ENCODE data around the gene NFE2L2. TPM values are rescaled to one million over a fixed set of nuclear protein-coding genes. Genes with fewer than 3 reads are reported as not detected.
A peak's percentile ranks its signal among the peaks of the same experiment; 100 is the strongest.
"Not testable (repeated sequence)": the region's sequence is repeated elsewhere in the genome, so short reads cannot be mapped to it uniquely, and the experiment has no call there.

The NFE2L2 gene
- polyA plus RNA-seq, 1 donor from 2014 or later = 41.7 TPM

DNA sequence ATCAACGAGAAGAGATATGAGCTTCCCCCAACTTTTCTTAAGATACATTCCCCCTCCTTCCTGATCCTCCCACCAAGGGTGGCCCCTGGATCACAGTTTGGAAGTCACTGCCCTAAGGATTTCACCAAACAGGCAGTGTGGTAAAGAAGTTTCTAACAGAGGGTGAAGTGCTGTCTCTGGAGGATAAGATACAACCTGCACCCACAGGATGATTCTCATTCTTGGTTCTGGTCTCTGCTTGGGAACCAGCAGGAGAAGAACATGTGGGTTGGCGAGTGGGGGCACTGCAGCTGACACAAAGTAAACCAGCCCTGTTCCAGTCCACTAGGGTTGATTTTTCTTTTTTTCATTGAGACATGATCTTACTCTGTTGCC, 9.3 kb downstream of the NFE2L2 start:
- peaks cover 60 to 76% (median 76%) of the 10 kb centered on the region in 3 donors for H3K4me1 Mint-ChIP-seq
- H3K27ac Mint-ChIP-seq = peak overlapping the region; percentile 47 to 59 (median 56)
- no peaks in the 10 kb centered on the region for H3K27me3 Mint-ChIP-seq
- no peak overlapping the region for H3K4me3 Mint-ChIP-seq
- no peaks in the 10 kb centered on the region for H3K9me3 Mint-ChIP-seq
- peaks cover 1% of the 10 kb centered on the region for H3K36me3 Mint-ChIP-seq

GRCh38 chr2:177254433-177255226, 9.9 kb downstream of the NFE2L2 start:
- H3K27ac Mint-ChIP-seq = peak overlapping the region; percentile 47 to 59 (median 56)
- H3K27me3 Mint-ChIP-seq = no peaks in the 10 kb centered on the region
- no peaks in the 10 kb centered on the region for H3K9me3 Mint-ChIP-seq
- peaks cover 1% of the 10 kb centered on the region for H3K36me3 Mint-ChIP-seq
- H3K4me1 Mint-ChIP-seq = peaks cover 56 to 77% (median 75%) of the 10 kb centered on the region in 3 donors
- H3K4me3 Mint-ChIP-seq = peak overlapping the region in 1 of 4 donors; percentile 84

DNA sequence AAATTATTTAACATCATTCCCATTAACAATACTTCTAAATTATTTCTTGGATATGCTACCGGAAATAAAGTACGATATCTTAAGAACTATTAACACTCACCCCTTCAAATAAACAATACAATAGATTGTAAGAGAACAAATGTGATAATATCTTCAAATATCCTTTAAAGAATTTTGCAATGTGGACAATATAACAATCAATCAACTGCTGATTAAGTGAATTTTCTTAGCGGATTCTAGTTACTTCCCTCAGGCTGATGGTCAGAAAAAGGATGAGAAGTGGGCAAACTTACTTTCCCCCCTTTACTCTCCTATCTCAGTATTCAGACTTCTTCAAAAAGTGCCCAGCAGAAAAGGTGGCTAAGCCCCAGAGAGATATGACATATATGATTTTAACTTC, 10.8 kb downstream of the NFE2L2 start:
- H3K27ac Mint-ChIP-seq = peak overlapping the region in 1 of 3 donors; percentile 94
- H3K9me3 Mint-ChIP-seq = no peaks in the 10 kb centered on the region
- H3K4me3 Mint-ChIP-seq = no peak overlapping the region
- peaks cover 1% of the 10 kb centered on the region for H3K36me3 Mint-ChIP-seq
- peaks cover 50 to 71% (median 70%) of the 10 kb centered on the region in 3 donors for H3K4me1 Mint-ChIP-seq
- H3K27me3 Mint-ChIP-seq = no peaks in the 10 kb centered on the region

DNA sequence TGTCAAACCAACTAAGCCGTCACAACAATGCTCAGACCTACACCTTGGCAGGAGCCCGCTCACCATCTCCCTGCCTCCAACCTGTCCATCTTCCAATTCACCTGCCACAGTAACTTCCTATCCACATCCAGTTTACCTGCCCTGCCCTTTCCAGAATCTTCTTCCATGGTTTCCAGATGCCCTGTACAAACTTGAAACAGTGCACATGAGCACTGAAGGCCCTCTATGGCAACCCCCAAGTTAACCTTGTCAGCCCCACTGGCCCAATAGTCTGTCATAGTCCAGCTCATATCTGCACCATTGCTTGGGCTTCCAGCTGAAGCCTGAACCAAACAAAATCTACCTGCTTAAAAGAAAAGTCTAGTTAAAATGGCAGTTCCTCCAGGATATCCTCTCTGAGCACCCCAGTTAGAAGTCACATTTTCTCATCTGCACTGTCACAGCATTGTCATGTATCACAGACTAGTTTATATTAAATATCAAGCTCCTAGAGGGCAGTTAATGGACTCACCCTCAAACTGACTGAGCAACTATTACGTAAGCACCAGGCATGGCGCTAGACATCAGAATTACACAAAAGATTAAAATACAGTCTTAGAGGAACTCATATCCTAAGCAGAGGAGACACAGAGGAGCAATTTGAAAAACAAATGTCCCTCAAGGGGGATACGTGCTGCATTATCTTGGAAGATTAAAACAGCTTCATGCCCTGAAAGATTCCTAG, 11.6 kb downstream of the NFE2L2 start:
- Mint-ChIP-seq H3K4me1 (peaks cover 48 to 66% (median 65%) of the 10 kb centered on the region in 3 donors), H3K27me3 (no peaks in the 10 kb centered on the region), H3K9me3 (no peaks in the 10 kb centered on the region), H3K36me3 (peaks cover 1% of the 10 kb centered on the region), H3K27ac (peak overlapping the region in 2 of 3 donors; percentile 43 to 94), H3K4me3 (peak overlapping the region in 3 of 4 donors; percentile 15 to 80 (median 39))

- Mint-ChIP-seq H3K9me3 (no peaks in the 10 kb centered on the region), H3K4me1 (peaks cover 40 to 63% (median 53%) of the 10 kb centered on the region in 3 donors), H3K27me3 (no peaks in the 10 kb centered on the region), H3K36me3 (peaks cover 1% of the 10 kb centered on the region), H3K4me3 (peak overlapping the region in 1 of 4 donors; percentile 85), H3K27ac (peak overlapping the region; percentile 33 to 75 (median 75))
Observed at GRCh38 chr2:177251165-177251542, 13.4 kb downstream of the NFE2L2 start.

- Mint-ChIP-seq H3K4me1 (peaks cover 41 to 64% (median 54%) of the 10 kb centered on the region in 3 donors), H3K27me3 (no peaks in the 10 kb centered on the region), H3K9me3 (no peaks in the 10 kb centered on the region), H3K36me3 (no peaks in the 10 kb centered on the region), H3K27ac (peak overlapping the region in 1 of 3 donors; percentile 57), H3K4me3 (no peak overlapping the region)
Observed at GRCh38 chr2:177250461-177250860, 14.1 kb downstream of the NFE2L2 start.

GRCh38 chr2:177249038-177249437, 15.5 kb downstream of the NFE2L2 start:
- Mint-ChIP-seq H3K4me1 (peaks cover 37 to 61% (median 52%) of the 10 kb centered on the region in 3 donors), H3K36me3 (no peaks in the 10 kb centered on the region), H3K9me3 (no peaks in the 10 kb centered on the region), H3K27me3 (no peaks in the 10 kb centered on the region), H3K4me3 (peak overlapping the region in 1 of 4 donors; percentile 47), H3K27ac (peak overlapping the region in 1 of 3 donors; percentile 31)

- Mint-ChIP-seq H3K27me3 (no peaks in the 10 kb centered on the region), H3K4me1 (peaks cover 37 to 63% (median 48%) of the 10 kb centered on the region in 3 donors), H3K9me3 (no peaks in the 10 kb centered on the region), H3K4me3 (no peak overlapping the region), H3K27ac (no peak overlapping the region), H3K36me3 (no peaks in the 10 kb centered on the region)
Observed at GRCh38 chr2:177247693-177248262, 16.7 kb downstream of the NFE2L2 start.

GRCh38 chr2:177246523-177247030, 17.9 kb downstream of the NFE2L2 start:
- not testable (repeated sequence) for H3K4me3 Mint-ChIP-seq, H3K36me3 Mint-ChIP-seq, H3K27me3 Mint-ChIP-seq, H3K9me3 Mint-ChIP-seq
- H3K4me1 Mint-ChIP-seq = peaks cover 40 to 66% (median 51%) of the 10 kb centered on the region in 3 donors
- H3K27ac Mint-ChIP-seq = peak overlapping the region in 2 of 3 donors; percentile 13 to 16

- H3K4me3 Mint-ChIP-seq = no peak overlapping the region
- no peaks in the 10 kb centered on the region for H3K9me3 Mint-ChIP-seq
- no peaks in the 10 kb centered on the region for H3K36me3 Mint-ChIP-seq
- H3K27ac Mint-ChIP-seq = peak overlapping the region; percentile 10 to 67 (median 13)
- peaks cover 39 to 66% (median 51%) of the 10 kb centered on the region in 3 donors for H3K4me1 Mint-ChIP-seq
- no peaks in the 10 kb centered on the region for H3K27me3 Mint-ChIP-seq
Observed at GRCh38 chr2:177246000-177246399, 18.5 kb downstream of the NFE2L2 start.

DNA sequence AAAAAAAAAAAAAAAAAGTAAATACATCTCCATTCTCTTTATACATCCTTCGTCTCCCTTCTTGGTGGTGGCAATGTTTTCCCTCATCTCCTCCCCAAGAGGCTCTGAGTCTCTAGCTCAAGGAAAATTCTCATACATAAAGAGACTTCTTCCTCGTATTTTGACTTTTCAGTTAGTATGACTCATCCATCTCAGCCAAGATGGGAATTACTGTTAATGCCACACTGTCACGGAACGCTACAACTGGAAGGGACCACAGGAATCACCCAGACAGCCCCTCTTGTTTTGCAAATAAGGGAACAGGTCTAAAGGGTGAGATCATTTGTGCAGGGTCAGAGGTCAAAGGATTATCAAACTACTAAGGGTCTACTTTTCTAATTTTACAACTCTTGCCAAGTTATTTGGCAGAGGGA, 19.5 kb downstream of the NFE2L2 start:
- Mint-ChIP-seq H3K4me3 (no peak overlapping the region), H3K27ac (peak overlapping the region; percentile 4 to 67 (median 13))

GRCh38 chr2:177244244-177244771, 20.2 kb downstream of the NFE2L2 start:
- H3K27me3 Mint-ChIP-seq = no peaks in the 10 kb centered on the region
- no peak overlapping the region for H3K4me3 Mint-ChIP-seq
- H3K9me3 Mint-ChIP-seq = no peaks in the 10 kb centered on the region
- peak overlapping the region in 2 of 3 donors; percentile 37 to 69 for H3K27ac Mint-ChIP-seq
- H3K36me3 Mint-ChIP-seq = no peaks in the 10 kb centered on the region
- peaks cover 49 to 68% (median 51%) of the 10 kb centered on the region in 3 donors for H3K4me1 Mint-ChIP-seq

More for the DNA sequence above, 19.5 kb downstream of the NFE2L2 start:
- Mint-ChIP-seq H3K36me3 (no peaks in the 10 kb centered on the region), H3K27me3 (no peaks in the 10 kb centered on the region), H3K9me3 (no peaks in the 10 kb centered on the region), H3K4me1 (peaks cover 44 to 65% (median 51%) of the 10 kb centered on the region in 3 donors)

- Mint-ChIP-seq H3K4me1 (peaks cover 57 to 74% (median 58%) of the 10 kb centered on the region in 3 donors), H3K27ac (peak overlapping the region; percentile 38 to 89 (median 88)), H3K9me3 (no peaks in the 10 kb centered on the region), H3K4me3 (no peak overlapping the region), H3K27me3 (no peaks in the 10 kb centered on the region), H3K36me3 (no peaks in the 10 kb centered on the region)
Observed at GRCh38 chr2:177243476-177243875, 21.1 kb downstream of the NFE2L2 start.

DNA sequence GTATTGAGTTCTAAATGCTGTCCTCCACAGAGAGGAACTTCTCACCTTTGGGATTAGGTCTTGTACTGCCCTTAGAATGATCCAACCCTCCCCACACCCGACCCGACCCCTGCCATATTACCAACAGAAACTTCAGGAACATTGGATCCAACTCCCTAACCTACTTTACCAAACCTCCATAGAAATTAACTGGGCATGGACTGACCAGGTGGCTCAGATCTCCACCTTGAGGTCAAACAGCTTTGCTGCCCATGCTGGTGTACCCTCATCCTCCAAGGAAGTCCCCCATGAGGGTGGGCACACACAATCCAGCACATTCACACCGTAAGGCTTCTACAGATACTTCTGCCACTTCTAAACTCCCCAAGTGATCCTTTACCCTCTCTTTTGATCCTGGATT, 21.5 kb downstream of the NFE2L2 start:
- Mint-ChIP-seq H3K9me3 (no peaks in the 10 kb centered on the region), H3K27ac (peak overlapping the region; percentile 38 to 89 (median 88)), H3K27me3 (no peaks in the 10 kb centered on the region), H3K4me1 (peaks cover 60 to 78% (median 62%) of the 10 kb centered on the region in 3 donors), H3K36me3 (no peaks in the 10 kb centered on the region), H3K4me3 (peak overlapping the region in 2 of 4 donors; percentile 24 to 81)
